Esophagus (tissue), 2 donors: Measurements from ENCODE around the gene OR5K4. TPM values are rescaled to one million over a fixed set of nuclear protein-coding genes. Genes with fewer than 3 reads are reported as not detected.

ENCODE experiments used
- H3K27ac ChIP-seq, 2 donors: one replicate each; pipeline ENCODE4 v1.5.1; 2013; ENCODE audit warnings: low read depth in 2 of 2, mild to moderate bottlenecking in 2 of 2, inconsistent platforms in 1 of 2, low read length in 1 of 2, moderate library complexity in 1 of 2
- H3K27me3 ChIP-seq, 2 donors: one replicate each; pipeline ENCODE4 v1.6.1; 2013; ENCODE audit warnings: low read length in 2 of 2, control low read depth in 1 of 2, mild to moderate bottlenecking in 1 of 2; ENCODE audit not compliant: insufficient read depth in 2 of 2, control insufficient read depth in 1 of 2
- H3K36me3 ChIP-seq, 2 donors: one replicate each; pipeline ENCODE4 v1.6.1; 2013; ENCODE audit warnings: low read length in 1 of 2; ENCODE audit not compliant: control insufficient read depth in 2 of 2, insufficient read depth in 2 of 2
- H3K4me1 ChIP-seq, 2 donors: one replicate each; pipeline ENCODE4 v1.6.1; 2013; ENCODE audit warnings: low read length in 1 of 2; ENCODE audit not compliant: control insufficient read depth in 2 of 2, insufficient read depth in 2 of 2
- H3K4me3 ChIP-seq, 2 donors: one replicate each; pipeline ENCODE4 v1.5.1; 2013; ENCODE audit warnings: low read length in 2 of 2, mild to moderate bottlenecking in 2 of 2, low read depth in 1 of 2, moderate library complexity in 1 of 2
- H3K9me3 ChIP-seq, 2 donors: one replicate each; pipeline ENCODE4 v1.6.1; 2013; ENCODE audit warnings: mild to moderate bottlenecking in 2 of 2, low read depth in 1 of 2, low read length in 1 of 2, moderate library complexity in 1 of 2; ENCODE audit not compliant: control insufficient read depth in 2 of 2, insufficient read depth in 1 of 2
- WGBS, 2 donors: extraction: QIAGEN DNeasy Blood & Tissue Kit; methylation state at CpG; one replicate each; pipeline ENCODE4 v1.1.7; 2013; 5-methylcytosine and 5-hydroxymethylcytosine counted together
- polyA plus RNA-seq, 2 donors: library from polyadenylated mRNA; stranded (reverse); fragments of 200-250 nt; gene quantifications; one replicate each; pipeline ENCODE4 v1.2.3, GENCODE V29; 2013
- donor health status: healthy with polysubstance abuse.
- donor health status: Bipolar disorder and iron deficiency.

The OR5K4 gene
- polyA plus RNA-seq, 2 donors, result not detected

GRCh38 chr3:98331329-98331728, 22.3 kb upstream of the OR5K4 start:
- H3K4me3 ChIP-seq, result no peak overlapping the region
- H3K4me1 ChIP-seq, result no peaks in the 10 kb centered on the region
- H3K27ac ChIP-seq, result no peak overlapping the region
- H3K36me3 ChIP-seq, result no peaks in the 10 kb centered on the region
- 80 to 88% methylated on average over 1 of the region's 1 CpG for WGBS, 2 donors
- no peaks in the 10 kb centered on the region for H3K9me3 ChIP-seq
- H3K27me3 ChIP-seq, result no peaks in the 10 kb centered on the region

GRCh38 chr3:98333989-98334606, 19.6 kb upstream of the OR5K4 start:
- H3K4me1 ChIP-seq, result no peaks in the 10 kb centered on the region
- no peak overlapping the region for H3K27ac ChIP-seq
- H3K9me3 ChIP-seq, result no peaks in the 10 kb centered on the region
- H3K36me3 ChIP-seq, result no peaks in the 10 kb centered on the region
- no peak overlapping the region for H3K4me3 ChIP-seq
- WGBS, 2 donors, result 73 to 84% methylated on average over 3 of the region's 3 CpGs
- no peaks in the 10 kb centered on the region for H3K27me3 ChIP-seq

GRCh38 chr3:98339031-98339430, 14.6 kb upstream of the OR5K4 start:
- no peaks in the 10 kb centered on the region for H3K27me3 ChIP-seq
- no peak overlapping the region for H3K4me3 ChIP-seq
- H3K4me1 ChIP-seq, result no peaks in the 10 kb centered on the region

GRCh38 chr3:98341758-98342157, 11.9 kb upstream of the OR5K4 start:
- WGBS, 2 donors, result 86 to 89% methylated on average over 6 of the region's 6 CpGs
- no peak overlapping the region for H3K27ac ChIP-seq
- no peak overlapping the region for H3K4me3 ChIP-seq
- no peaks in the 10 kb centered on the region for H3K9me3 ChIP-seq
- no peaks in the 10 kb centered on the region for H3K27me3 ChIP-seq
- H3K4me1 ChIP-seq, result no peaks in the 10 kb centered on the region
- no peaks in the 10 kb centered on the region for H3K36me3 ChIP-seq

More at GRCh38 chr3:98339031-98339430, 14.6 kb upstream of the OR5K4 start:
- Histone ChIP-seq H3K9me3 (no peaks in the 10 kb centered on the region), H3K36me3 (no peaks in the 10 kb centered on the region), H3K27ac (no peak overlapping the region)
- 83 to 89% methylated on average over 1 of the region's 1 CpG for WGBS, 2 donors

- H3K27ac ChIP-seq, result no peak overlapping the region
These were observed 9.8 kb upstream of the OR5K4 start for GRCh38 chr3:98343647-98344507.

GRCh38 chr3:98350082-98350481, 3.6 kb upstream of the OR5K4 start:
- Histone ChIP-seq H3K4me3 (no peak overlapping the region), H3K9me3 (no peaks in the 10 kb centered on the region), H3K27ac (no peak overlapping the region), H3K27me3 (no peaks in the 10 kb centered on the region), H3K36me3 (no peaks in the 10 kb centered on the region), H3K4me1 (no peaks in the 10 kb centered on the region)
- 93 to 94% methylated on average over 3 of the region's 3 CpGs for WGBS, 2 donors

More at GRCh38 chr3:98343647-98344507, 9.8 kb upstream of the OR5K4 start:
- no peaks in the 10 kb centered on the region for H3K36me3 ChIP-seq
- H3K4me3 ChIP-seq, result no peak overlapping the region
- no peaks in the 10 kb centered on the region for H3K9me3 ChIP-seq
- H3K27me3 ChIP-seq, result no peaks in the 10 kb centered on the region
- 62 to 65% methylated on average over 13 of the region's 13 CpGs for WGBS, 2 donors
- no peaks in the 10 kb centered on the region for H3K4me1 ChIP-seq

- Histone ChIP-seq H3K4me3 (no peak overlapping the region), H3K27ac (no peak overlapping the region), H3K27me3 (no peaks in the 10 kb centered on the region), H3K36me3 (no peaks in the 10 kb centered on the region), H3K9me3 (no peaks in the 10 kb centered on the region), H3K4me1 (peaks cover 0 to 7% of the 10 kb centered on the region in 2 donors)
These were observed 5.6 kb downstream of the OR5K4 start for GRCh38 chr3:98359250-98359649.

GRCh38 chr3:98359993-98360675, 6.5 kb downstream of the OR5K4 start:
- Histone ChIP-seq H3K4me1 (peaks cover 0 to 7% of the 10 kb centered on the region in 2 donors), H3K4me3 (no peak overlapping the region), H3K27me3 (no peaks in the 10 kb centered on the region), H3K36me3 (no peaks in the 10 kb centered on the region), H3K27ac (no peak overlapping the region), H3K9me3 (no peaks in the 10 kb centered on the region)
- WGBS, 2 donors, result 50 to 53% methylated on average over 1 of the region's 1 CpG

GRCh38 chr3:98360681-98361080, 7.0 kb downstream of the OR5K4 start:
- Histone ChIP-seq H3K9me3 (no peaks in the 10 kb centered on the region), H3K4me1 (peaks cover 0 to 7% of the 10 kb centered on the region in 2 donors), H3K36me3 (no peaks in the 10 kb centered on the region), H3K27ac (no peak overlapping the region), H3K4me3 (no peak overlapping the region), H3K27me3 (no peaks in the 10 kb centered on the region)
- WGBS, 2 donors, result 60 to 85% methylated on average over 3 of the region's 3 CpGs
